Epidermal melanocyte (primary cell): ENCODE results near the gene MALAT1.
A peak's percentile ranks its signal among the peaks of the same experiment; 100 is the strongest.
"Not testable (repeated sequence)": the region's sequence is repeated elsewhere in the genome, so short reads cannot be mapped to it uniquely, and the experiment has no call there.

Source experiments
- DNase-seq: peaks from one replicate; pipeline ENCODE4 v3.0.0; 2011; ENCODE audit warnings: low spot score; ENCODE audit not compliant: insufficient read length

Gene MALAT1

DNA sequence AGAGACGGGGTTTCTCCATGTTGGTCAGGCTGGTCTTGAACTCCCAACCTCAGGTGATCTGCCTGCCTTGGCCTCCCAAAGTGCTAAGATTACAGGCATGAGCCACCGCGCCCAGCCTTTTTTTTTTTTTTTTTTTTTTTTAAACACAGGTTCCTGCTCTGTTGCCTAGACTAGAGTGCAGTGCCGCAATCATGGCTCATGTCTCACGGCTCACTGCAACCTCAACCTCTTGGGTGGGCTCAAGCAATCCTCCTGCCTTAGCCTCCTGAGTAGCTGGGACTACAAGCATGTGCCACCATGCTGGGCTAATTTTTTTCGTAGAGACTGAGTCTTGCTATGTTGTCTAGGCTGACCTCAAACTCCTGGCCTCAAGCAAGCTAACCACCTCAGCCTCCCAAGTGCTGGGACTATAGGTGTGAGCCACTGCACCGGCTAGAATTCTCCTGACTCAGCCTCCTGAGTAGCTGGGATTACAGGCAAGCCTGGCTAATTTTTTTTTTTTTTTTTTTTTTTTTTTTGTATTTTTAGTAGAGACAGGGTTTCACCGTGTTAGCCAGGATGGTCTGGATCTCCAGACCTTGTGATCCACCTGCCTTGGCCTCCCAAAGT is 20.2 kb downstream of the MALAT1 start:
- DNase-seq: not testable (repeated sequence)

DNA sequence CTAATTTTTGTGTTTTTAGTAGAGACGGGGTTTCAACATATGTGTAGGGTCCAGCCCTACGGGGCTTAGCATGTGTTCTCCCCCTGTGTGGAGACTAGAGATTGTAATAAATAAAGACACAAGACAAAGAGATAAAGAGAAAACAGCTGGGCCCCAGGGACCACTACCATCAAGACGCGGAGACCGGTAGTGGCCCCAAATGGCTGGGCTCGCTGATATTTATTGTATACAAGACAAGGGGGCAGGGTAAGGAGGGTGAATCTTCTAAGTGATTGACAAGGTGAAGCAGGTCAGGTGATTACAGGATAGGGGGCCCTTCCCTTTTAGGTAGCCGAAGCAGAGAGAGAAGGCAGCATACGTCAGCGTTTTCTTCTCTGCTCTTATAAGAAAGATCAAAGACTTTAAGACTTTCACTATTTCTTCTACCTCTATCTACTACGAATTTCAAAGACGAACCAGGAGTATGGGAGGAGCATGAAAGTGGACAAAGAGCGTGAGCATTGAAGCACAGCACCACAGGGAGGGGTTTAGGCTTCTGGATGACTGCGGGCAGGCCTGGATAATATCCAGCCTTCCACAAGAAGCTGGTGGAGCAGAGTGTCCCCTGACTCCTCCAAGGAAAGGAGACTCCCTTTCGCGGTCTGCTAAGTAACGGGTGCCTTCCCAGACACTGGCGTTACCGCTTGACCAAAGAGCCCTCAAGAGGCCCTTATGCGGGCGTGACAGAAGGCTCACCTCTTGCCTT is 23.1 kb downstream of the MALAT1 start:
- not testable (repeated sequence) for DNase-seq

DNA sequence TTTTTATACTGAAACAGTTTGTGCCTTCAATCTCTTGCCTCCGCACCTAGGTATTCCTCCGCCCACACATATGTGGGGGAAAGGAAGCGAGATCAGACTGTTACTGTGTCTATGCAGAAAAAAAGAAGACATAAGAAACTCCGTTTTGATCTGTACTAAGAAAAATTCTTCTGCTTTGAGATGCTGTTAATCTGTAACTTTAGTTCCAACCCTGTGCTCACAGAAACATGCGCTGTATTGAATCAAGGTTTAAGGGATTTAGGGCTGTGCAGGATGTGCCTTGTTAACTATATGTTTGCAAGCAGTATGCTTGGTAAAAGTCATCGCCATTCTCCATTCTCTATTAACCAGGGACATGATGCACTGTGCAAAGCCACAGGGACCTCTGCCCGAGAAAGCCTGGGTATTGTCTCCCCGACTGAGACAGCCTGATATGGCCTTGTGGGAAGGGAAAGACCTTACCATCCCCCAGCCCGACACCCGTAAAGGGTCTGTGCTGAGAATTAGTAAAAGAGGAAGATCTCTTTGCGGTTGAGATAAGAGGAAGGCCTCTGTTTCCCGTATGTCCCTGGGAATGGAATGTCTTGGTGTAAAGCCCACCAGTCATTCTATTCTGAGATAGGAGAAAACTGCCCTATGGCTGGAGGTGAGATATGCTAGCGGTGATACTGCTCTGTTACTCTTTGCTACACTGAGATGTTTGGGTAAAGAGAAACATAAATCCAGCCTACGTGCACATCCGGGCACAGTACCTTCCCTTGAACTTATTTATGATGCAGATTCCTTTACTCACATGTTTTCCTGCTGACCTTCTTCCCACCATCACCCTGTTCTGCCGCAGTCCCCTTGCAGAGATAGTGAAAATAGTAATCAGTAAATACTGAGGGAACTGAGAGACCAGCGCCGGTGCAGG is 24.1 kb downstream of the MALAT1 start:
- DNase-seq: not testable (repeated sequence)

DNA sequence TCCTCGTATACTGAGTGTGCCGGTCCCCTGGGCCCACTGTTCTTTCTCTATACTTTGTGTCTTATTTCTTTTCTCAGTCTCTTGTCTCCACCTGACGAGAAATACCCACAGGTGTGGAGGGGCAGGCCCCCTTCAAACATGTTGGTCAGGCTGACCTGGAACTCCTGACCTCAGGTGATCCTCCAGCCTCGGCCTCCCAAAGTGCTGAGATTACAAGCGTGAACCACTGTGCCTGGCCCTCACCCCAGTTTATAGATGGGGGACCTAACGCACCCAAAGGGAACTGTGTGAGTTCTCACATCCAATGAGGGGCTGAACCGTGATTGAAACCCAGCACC is 24.8 kb downstream of the MALAT1 start:
- not testable (repeated sequence) for DNase-seq

DNA sequence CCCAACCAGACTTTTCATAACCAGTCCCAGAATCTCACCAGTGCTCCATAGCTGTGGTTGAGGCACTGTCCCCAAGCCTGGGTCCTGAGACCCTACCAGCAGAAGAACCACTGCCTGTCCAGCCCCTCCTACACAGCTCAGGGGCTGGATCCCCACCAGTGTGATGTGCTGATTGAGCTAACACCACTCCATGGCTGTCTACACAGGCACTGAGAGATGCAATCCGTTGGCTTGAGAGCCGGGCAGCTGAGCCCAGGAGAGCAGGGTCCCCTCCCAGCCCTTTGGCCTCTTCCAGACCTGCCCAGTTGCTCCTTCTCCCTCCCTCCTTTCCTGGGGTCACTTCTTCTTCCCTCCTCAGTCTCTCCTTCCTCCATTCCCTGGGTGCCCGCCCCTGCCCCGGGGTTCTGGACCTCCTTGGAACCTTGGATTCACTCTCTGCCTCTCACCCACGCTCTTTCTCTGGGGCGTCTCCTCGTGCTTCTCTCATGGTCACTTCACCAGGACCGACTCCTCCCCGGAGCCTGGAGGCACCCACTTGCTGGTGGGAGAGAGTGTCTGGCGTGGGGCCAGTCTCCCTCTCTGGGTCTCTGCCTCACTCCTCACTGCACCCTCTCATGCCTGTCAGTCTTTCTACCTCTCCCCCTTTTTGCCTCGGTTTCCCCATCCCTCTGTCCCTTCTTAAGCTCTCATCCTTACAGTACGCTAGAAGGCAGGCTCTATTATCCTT is 25.3 kb downstream of the MALAT1 start:
- DNase-seq: no peak

DNA sequence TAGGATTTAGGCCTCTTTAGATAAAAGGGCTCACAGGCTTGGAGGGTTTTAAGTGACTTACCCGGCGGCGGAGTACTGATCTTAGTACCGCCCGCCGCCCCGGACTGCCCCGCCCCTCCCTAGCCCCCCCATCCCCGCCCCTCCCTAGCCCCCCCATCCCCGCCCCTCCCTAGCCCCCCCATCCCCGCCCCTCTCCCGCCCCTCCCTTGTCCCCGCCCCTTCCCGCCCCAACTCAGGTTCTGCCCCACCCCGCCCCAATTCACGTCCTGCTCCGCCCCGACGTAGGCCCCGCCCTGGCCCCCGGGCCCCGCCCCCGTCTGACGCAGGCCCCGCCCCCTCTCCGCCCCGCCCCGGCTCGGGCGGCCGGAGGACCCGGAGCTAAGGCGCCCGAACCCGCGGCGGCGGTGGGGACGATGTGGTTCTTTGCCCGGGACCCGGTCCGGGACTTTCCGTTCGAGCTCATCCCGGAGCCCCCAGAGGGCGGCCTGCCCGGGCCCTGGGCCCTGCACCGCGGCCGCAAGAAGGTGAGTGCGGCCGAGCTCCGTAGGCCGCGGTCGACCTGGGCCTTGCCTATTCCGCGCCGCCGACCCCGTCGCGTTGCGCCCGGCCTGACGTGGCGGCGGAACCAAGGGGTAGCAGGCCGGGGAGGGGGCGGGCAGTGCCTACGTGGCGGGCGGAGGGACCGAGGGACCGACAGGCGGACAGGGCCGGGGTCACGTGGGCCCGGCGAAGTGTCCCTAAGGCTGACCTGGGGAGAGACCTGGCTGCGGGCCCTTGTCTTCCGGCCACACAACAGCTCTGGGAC is 26.1 kb downstream of the MALAT1 start, which contains the start of gene SCYL1:
TSS of gene SCYL1 (plus strand) at position 343 of the 805 bp plus-strand sequence. CDS start at position 414, 71 bp downstream.
- peak; percentile 74 for DNase-seq

DNA sequence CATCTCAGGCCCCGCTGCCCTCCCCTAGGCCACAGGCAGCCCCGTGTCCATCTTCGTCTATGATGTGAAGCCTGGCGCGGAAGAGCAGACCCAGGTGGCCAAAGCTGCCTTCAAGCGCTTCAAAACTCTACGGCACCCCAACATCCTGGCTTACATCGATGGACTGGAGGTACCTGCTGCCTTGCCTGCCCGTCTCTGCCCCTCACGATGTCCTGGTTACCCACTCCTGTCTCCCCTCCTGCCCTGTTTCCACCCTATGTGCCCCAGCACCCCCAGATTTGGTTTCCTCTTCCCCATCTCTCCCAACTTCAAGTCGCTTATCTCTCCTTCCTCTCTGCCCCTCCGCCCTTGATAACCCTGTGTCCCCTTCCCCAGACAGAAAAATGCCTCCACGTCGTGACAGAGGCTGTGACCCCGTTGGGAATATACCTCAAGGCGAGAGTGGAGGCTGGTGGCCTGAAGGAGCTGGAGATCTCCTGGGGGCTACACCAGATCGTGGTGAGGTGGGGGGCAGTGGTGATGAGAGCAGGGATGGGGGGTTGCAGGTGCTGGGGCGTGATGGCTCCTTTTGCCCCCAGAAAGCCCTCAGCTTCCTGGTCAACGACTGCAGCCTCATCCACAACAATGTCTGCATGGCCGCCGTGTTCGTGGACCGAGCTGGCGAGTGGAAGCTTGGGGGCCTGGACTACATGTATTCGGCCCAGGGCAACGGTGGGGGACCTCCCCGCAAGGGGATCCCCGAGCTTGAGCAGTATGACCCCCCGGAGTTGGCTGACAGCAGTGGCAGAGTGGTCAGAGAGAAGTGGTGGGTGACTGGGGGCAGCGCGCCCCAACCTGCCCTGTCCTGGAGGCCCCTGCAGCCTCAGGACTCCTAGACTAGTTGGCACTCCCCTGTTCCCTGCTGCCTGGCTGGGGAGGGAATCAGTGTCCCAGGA is 27.0 kb downstream of the MALAT1 start:
- no peak for DNase-seq

DNA sequence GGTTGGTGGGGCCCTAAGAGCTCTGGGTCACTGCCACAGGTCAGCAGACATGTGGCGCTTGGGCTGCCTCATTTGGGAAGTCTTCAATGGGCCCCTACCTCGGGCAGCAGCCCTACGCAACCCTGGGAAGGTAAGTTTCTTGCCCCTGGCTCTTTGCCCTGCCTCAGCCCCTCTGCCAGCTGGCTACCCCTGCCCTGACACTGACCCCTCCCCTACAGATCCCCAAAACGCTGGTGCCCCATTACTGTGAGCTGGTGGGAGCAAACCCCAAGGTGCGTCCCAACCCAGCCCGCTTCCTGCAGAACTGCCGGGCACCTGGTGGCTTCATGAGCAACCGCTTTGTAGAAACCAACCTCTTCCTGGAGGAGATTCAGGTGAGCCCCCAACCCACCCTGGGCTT is 27.9 kb downstream of the MALAT1 start:
- DNase-seq: no peak

DNA sequence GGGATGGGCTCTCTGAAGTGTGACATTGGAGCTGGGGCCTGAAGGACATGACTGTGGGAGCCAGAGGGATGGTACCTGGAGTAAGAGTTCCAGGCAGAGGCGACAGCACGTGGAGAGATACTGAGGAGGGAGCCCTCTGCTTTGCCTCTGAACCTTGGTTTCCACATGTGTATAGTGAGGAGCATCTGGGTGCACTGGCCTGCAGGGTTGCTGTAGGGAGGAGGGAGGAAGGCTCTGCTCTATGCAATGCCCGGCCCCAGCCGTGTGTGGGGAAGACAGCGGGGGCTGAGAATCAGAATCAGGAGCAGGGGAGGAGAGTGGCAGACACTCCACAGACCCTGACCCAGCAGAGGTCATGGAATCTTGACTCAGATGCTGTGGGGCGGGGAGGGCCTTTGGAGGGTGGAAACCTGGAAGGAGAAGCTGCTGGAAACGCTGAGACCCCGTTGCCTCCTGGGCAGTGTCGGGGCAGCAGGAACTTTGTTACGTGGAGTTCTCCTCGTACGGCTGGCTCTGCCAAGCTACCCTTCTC is 30.0 kb downstream of the MALAT1 start:
- DNase-seq: no peak

DNA sequence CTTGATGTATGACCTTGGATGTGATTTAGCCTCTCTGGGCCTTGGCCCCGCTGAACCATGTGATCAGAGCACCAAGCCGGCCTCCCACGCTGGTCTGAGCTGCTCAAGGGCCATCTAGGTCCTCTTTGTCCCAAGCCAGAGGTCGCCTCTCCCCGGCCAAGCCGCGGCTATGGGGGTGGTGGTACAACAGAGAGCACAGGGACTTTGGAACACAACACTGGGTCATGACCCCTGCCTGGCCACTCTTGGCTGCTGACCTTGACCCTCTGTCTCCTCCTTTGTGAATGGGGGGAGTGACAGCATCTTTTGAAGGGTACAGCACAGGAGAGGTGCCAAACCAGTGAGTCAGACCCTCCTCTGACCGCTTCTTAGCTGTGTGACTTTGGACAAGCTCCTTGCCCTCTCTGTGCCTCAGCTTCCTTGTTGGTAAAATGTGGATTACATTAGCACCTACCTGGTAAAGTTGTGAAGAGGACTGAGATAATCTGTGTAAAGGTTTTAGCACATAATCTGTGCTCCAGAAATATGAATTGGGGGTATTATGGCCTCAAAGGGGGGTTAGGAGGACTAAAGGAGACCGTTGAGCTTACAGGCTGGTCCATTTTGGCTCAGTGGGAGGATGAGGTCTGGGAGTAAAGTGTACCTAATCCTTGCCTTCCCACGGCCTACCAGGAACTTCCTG is 30.8 kb downstream of the MALAT1 start:
- DNase-seq: no peak

DNA sequence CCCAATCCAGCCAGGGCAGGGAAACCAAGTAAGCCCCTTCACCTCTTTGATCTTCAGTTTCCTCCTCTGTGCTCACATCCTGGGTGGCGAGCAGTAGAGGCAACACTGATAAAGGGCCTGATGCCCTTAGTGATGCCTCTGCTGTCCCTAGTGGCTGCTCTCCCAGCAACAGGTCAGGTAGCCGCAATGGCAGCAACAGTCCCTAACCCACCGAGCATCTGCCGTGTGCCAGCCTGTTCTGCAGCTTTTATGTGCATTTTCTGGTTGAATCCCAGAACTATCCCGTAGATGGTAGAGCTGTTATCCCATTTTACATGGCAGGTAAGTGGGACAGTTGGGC is 31.3 kb downstream of the MALAT1 start:
- DNase-seq: no peak

DNA sequence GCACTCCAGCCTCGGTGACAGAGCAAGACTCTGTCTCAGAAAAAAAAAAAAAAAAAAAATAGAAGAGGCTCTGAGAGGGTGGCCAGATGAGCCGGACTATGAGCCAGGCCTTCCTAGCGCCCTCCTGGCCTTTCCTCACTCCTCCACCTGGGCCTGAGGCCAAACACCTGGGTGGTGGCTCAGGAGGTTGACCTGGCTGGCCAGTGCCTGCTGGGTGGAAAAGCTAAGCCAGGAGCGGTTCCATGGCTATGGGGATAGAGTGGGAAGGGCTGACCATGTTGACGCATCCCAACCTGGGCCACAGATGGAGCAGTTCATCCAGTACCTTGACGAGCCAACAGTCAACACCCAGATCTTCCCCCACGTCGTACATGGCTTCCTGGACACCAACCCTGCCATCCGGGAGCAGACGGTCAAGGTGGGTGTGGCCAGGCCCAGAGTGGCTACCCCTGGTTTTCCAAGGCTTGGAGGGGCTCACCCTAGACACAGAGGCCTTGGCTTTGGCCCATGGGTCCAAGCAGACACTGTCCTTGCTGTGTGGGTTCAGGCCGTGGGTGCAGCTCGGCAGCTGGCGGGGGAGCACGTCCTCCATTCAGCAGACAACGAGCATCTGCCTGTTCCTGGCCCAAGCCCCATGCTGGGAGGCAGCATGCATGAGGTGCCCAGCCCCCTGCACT is 33.7 kb downstream of the MALAT1 start:
- DNase-seq: no peak

DNA sequence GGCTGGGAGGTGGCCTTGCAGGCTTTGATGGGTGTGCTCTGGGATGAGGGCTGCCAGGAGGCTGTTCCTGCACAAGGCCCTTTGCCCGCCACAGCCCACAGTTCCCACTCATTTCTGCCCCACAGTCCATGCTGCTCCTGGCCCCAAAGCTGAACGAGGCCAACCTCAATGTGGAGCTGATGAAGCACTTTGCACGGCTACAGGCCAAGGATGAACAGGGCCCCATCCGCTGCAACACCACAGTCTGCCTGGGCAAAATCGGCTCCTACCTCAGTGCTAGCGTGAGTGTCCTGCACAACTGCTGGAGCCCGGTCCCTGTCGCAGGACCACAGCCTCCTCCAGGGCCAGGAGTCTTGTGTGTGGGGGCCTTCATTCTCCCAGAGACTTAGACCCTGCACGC is 36.3 kb downstream of the MALAT1 start:
- no peak for DNase-seq

DNA sequence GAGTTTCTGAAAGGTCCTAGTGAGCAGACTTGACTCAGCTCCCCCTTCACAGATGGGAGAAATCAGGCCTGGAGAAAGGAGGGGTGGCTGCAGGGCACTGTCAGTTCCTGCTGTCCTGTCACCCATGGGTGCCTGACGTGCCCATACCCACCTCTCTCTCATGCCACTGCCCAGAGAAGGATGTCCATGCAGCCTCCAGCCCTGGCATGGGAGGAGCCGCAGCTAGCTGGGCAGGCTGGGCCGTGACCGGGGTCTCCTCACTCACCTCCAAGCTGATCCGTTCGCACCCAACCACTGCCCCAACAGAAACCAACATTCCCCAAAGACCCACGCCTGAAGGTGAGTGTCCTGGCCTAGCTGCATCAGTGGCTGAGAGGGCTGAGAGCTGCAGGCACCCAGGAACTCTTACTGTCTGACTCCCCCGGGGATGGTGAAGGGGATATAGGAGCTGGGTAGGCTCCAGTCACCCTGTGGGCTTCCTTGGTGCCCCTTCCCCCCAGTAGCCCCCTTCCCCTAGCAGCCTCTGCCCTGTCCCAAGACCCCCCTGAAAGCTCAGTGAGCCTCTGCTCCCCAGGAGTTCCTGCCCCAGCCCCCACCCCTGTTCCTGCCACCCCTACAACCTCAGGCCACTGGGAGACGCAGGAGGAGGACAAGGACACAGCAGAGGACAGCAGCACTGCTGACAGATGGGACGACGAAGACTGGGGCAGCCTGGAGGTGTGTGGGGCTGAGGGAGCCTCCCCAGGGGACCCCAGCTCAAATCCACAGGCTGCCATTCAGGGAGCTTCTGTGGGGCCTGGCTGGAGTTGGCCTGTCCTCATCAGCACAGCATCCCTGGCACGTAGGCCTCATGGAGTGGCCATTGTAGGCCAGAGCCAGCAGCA is 37.8 kb downstream of the MALAT1 start:
- DNase-seq: no peak

DNA sequence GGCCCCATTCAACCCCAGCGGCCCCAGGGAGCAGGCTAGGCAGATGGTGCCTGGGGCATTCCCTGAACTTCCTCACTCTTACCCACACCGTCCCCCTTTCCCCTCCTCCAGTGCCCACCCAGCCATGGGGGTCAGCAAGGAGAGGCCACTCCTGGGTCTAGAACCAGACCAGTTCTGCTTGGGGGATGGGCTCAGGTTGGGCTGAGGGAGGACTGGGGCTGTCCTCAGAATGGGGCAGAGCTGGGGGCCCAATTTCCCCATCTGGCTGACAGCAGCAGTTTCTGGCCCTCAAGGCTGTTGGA is 38.4 kb downstream of the MALAT1 start:
- no peak for DNase-seq

DNA sequence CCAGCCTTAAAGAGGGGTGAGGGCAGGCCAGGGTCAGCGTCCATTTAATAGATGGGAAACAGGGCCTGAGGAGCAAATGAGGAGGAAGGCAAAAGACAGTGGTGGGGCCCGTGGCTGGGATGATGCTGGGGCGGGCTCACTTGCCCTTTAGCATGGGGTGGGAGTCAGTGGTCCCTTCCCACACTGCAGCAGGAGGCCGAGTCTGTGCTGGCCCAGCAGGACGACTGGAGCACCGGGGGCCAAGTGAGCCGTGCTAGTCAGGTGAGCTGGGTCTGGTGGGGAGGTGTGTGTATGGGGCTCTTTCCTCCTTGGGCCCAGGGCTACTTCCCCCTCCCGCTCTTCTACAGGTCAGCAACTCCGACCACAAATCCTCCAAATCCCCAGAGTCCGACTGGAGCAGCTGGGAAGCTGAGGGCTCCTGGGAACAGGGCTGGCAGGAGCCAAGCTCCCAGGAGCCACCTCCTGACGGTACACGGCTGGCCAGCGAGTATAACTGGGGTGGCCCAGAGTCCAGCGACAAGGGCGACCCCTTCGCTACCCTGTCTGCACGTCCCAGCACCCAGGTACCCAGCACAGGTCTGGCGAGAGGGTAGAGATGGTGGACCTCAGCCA is 38.9 kb downstream of the MALAT1 start:
- no peak for DNase-seq
